Head of caudate nucleus (tissue), 42 donors: ENCODE results near the gene CPVL.

Experiments
- DNase-seq, 42 donors: peaks; one replicate each; pipeline versions ENCODE4 v3.0.0 to v3.0.0-alpha.2; 2020 to 2021; ENCODE audit warnings: mixed read lengths in 7 of 42
- intact Hi-C: fragments of 100-400 bp; cut with DNase I; formaldehyde crosslinking; loops from one replicate; pipeline ENCODE4 v1.15.0; 2022

CPVL gene

GRCh38 chr7:29146057-29146706, at the start of gene CPVL:
Gene CPVL (minus strand): TSS chr7:29146537. CDS start chr7:29121061, 25,476 bp downstream.
- intact Hi-C loops, result no loop called here
- DNase-seq, result peak; percentile 40 to 88 (median 69)

- intact Hi-C loops, result loop anchor here (5.0 kb wide), 1 partner anchor 147 kb away; no protein-coding TSS in a partner anchor
Observed at GRCh38 chr7:29194594-29195427, 48.5 kb upstream of the CPVL start, which contains the start of gene CHN2. Gene CHN2 (plus strand): TSS chr7:29194775.

GRCh38 chr7:29194206-29194593, 47.9 kb upstream of the CPVL start:
- DNase-seq, result peak in 32 of 42 donors; percentile 6 to 61 (median 37)
- intact Hi-C loops, result loop anchor here (5.0 kb wide), 1 partner anchor 148 kb away; no protein-coding TSS in a partner anchor

More at GRCh38 chr7:29194594-29195427, 48.5 kb upstream of the CPVL start, which contains the start of gene CHN2:
- peak; percentile 44 to 86 (median 74) for DNase-seq

- peak in 15 of 42 donors; percentile 12 to 57 (median 29) for DNase-seq
- intact Hi-C loops, result loop anchor here (5.0 kb wide), 1 partner anchor 149 kb away; no protein-coding TSS in a partner anchor
Observed at GRCh38 chr7:29193316-29194205, 47.2 kb upstream of the CPVL start.

DNA sequence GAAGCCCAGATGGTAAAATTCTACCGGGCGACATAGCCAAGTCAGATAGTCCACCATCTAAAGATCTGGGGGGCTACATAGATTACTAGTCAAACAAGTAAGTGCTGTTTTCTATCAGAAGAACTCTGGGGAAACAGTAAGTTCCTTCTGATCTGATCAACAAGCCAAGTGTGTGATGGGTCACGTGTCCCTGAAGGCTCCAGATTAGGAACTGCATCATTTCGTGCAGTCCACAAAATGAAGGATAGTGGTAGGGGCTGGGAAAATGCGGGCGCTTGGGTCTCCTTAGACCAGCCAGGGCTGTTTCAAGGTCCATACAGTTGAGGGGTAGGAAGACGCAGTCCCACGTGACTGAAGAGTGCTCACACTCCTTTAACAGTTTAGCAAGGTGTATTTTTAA, 46.5 kb upstream of the CPVL start:
- intact Hi-C loops, result loop anchor here (5.0 kb wide), 1 partner anchor 149 kb away; no protein-coding TSS in a partner anchor
- DNase-seq, result peak in 4 of 42 donors; percentile 19 to 38 (median 34)

DNA sequence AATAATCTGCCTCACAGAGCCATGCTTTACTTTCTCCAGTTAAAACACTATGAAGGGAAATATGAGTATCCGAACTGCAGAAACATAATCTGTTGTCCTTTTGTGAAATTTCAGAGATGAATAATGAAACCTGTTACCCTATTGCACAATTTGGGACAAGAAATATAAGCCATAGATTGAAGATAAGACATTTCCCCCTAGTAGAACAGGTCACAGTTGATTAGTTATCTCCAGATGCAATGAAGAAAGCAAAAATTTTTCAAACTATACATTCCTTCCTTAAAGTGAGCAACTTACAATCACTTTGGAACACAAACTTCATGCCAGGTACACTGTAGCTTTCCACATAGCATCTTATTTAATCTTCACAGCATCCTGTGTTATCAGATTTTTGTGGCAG, 46.0 kb upstream of the CPVL start:
- no peak for DNase-seq
- intact Hi-C loops, result loop anchor here (5.0 kb wide), 1 partner anchor 150 kb away; no protein-coding TSS in a partner anchor

DNA sequence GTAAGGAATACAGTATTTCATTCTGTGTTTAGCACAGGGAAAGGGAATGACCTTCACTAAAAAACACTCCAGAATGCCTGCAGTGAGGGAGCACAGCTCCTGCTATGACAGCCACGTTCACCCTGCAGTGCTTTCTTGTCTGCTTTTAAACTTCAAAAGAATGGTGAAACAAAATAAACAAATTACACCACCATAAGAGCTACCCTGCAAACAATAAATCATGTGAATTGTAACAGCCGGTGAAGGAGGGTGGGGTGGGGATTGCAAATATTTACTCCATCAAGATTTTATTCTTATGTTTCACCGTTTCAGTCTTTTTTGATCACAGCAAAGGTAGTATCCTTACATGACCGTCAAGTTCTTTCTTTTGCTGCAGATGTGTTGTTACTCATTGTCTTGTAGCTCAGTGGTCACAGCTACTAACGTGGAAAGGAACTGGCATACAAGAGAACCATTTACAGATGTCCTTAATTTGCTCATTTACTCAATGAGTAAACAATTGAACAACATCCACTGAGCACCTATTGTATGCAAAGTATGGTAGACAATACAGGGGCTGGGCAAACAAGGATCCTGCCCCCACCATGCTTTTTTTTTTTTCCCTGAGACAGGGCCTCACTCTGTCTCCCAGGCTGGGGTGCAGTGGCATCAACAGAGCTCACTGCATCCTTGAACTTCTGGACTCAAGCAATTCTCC, 44.2 kb upstream of the CPVL start:
- DNase-seq, result no peak
- intact Hi-C loops, result loop anchor here (5.0 kb wide), 1 partner anchor 152 kb away; no protein-coding TSS in a partner anchor

GRCh38 chr7:29189743-29190201, 43.4 kb upstream of the CPVL start:
- peak; percentile 66 to 91 (median 81) for DNase-seq
- intact Hi-C loops, result loop anchor here (5.0 to 10.0 kb wide), 2 partner anchors 153 to 215 kb away; no protein-coding TSS in a partner anchor

DNA sequence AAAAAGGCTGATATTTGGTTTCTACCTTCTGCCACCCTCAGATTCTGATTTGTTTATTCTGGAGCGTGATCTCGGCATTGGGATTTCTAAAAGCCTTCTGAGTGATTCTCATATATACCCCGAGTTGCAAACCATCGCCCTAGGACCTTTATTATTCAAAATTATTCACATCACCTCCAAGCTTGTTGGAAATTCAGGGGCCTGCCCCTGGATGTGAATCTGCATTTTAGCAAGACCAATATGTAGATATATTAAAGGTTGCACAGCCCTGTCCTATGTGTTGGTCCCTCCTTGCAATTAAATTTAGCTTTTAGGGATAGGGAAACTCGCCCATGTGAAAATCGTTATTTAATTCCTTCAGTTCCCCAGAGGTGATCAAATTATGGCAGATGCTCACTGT, 39.3 kb upstream of the CPVL start:
- DNase-seq, result no peak
- intact Hi-C loops, result loop anchor here (10.0 kb wide), 1 partner anchor 219 kb away; no protein-coding TSS in a partner anchor

DNA sequence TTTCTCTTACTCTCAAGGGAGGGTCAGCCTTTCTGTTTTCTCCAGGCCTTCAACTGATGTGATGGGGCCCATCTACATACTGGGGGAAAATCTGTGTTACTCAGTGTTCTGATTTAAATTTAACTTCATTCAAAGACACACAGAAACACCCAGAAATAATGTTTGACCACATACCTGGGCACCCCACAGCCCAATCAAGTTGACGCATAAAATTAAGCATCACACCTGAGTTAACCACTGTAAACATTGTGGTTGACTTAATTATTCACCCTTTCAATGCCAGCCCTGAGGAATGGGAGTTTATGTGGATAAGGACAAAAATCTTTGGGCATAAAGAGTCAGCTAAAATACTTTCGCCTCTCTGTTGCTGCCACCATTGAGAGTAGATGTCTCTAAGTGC, 38.3 kb upstream of the CPVL start:
- DNase-seq, result no peak
- intact Hi-C loops, result loop anchor here (10.0 kb wide), 1 partner anchor 220 kb away; no protein-coding TSS in a partner anchor

GRCh38 chr7:29179115-29179514, 32.8 kb upstream of the CPVL start:
- intact Hi-C loops, result no loop called here
- DNase-seq, result peak in 12 of 42 donors; percentile 19 to 81 (median 50)

- peak; percentile 22 to 89 (median 65) for DNase-seq
- intact Hi-C loops, result no loop called here
Observed at GRCh38 chr7:29177963-29178600, 31.7 kb upstream of the CPVL start.

GRCh38 chr7:29173458-29173857, 27.1 kb upstream of the CPVL start:
- DNase-seq, result no peak
- intact Hi-C loops, result no loop called here

GRCh38 chr7:29170781-29171180, 24.4 kb upstream of the CPVL start:
- intact Hi-C loops, result no loop called here
- peak in 31 of 42 donors; percentile 33 to 82 (median 53) for DNase-seq

GRCh38 chr7:29167721-29168120, 21.4 kb upstream of the CPVL start:
- intact Hi-C loops, result no loop called here
- no peak for DNase-seq

GRCh38 chr7:29163854-29164253, 17.5 kb upstream of the CPVL start:
- no peak for DNase-seq
- intact Hi-C loops, result no loop called here

- intact Hi-C loops, result no loop called here
- no peak for DNase-seq
Observed at GRCh38 chr7:29162577-29162976, 16.2 kb upstream of the CPVL start.
